ENCODE data around the gene GCK.

The GCK gene

DNA sequence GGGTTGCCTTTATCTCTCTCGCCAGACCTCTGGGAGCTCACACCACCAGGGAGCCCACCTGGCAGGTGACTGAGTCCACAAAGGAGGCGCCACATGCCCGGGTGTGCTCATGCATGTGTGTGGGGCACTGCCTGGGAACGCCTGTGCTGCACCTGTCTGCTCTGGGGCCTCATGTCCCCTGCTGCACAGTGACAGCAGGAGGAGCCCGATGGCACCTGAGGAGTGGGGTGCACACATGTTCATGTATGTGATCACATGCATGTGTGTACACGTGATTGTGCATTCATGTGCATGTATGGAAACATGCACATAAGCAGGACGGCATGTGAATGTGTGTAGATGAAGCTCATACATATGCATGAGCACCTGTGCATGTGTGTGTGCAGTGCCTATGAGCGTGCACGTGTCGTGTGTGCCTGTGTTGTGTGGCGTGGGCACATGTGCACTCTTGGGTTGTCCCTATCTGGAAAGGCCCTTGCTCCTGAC is 33.6 kb upstream of the GCK start:
- no peak for DNase-seq (ENCODE audit: low read depth, low spot score)

GRCh38 chr7:44222074-44222473 is 32.8 kb upstream of the GCK start:
- no peak for DNase-seq (ENCODE audit: low read depth, low spot score)

DNA sequence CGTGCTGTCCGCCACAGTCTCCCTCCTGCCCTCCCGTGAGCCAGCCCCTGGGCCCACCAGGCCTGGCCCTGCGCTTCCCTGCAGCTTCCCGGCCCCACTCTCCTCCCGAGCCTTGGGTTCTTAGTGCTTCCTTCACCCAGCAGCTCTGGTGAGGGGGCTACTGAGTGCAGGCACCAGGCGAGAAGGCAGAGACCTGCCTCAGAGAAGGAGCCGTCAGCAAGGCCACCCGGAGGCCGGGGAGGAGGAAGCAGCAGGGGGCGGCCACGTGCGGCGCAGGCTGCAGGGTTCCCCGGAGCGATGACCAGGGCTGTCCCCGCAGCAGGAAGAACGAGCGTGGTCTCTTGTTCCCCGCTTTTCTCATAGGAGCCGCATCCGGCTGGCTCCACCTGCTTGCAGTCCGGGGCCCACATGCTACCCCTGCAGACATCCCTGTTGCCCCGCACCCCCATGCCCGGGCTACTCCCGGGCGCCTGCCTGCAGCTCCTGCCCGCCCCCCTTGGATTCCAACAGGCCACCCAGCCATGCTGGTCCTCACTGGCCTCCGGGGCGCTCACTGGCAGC is 32.1 kb upstream of the GCK start:
- no peak for DNase-seq (ENCODE audit: low read depth, low spot score)

DNA sequence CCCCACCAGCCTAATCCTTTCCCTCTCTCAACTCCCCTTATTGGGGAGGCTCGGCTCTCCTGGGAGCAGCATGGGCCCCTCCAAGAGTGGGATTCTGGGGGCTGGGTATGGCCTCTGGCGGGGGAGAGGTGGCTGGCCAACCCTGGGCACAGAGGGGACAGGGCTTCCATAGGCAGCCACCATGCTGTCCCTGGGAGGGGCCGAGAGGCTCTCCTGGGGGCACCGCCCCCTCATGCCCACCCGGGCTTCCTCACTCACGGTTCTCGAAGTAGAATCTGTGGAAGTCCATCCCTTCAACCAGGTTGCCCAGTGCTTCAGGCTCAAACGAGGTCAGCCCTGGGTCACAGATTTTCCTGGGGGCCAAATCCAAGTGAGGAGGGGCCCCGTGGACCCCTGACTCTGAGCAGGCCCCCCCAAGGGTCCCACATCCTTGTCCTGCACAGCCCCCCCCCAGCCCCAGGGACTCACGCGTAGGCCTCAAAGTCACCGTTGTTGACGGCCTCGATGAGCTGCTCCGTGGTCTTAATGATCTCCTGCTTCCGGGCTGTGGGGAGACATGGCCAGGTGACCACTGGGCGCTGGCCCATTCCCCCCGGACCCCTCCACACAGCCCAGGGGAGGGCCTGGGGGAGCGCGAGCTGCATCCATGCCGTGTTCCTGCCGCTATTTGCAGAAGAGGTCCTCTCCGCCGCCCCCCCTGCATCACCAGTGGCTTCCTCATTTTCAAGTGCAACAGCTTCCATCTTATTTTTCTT is 31.3 kb upstream of the GCK start:
- DNase-seq (ENCODE audit: low read depth, low spot score), result no peak

GRCh38 chr7:44220046-44220357 is 30.8 kb upstream of the GCK start:
- no peak for DNase-seq (ENCODE audit: low read depth, low spot score)

DNA sequence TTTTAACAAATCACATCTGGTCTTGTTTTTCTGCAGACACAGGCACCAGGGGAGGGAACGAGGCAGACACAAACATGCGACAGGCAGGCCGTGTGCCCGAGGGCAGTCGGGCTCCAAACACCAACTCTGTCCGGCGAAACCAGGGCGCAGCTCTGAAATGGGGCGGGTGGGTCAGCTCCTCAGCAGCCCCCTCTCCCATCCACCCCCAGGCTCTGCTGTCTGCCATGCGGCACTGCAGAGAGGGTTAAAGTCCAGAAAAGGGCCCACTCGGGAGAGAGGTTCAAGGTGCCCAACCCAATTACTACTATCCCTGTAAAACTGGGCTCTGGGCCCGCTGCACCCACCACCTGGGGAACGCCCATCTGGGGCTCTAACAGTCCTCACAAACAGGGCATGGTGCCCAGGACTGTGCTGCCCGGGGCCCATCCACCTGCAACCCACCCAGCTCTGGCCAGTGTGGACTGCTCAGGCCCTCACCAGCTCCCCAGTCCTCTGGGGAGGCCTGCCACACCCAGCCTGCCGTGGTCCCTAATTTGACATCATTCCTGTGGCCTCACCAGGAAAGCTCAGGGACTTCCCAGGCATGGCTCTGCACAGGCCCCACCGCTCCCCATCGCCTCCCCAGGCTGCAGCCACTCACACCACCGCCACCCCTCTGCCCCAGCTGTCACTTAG is 30.3 kb upstream of the GCK start:
- no peak for DNase-seq (ENCODE audit: low read depth, low spot score)

GRCh38 chr7:44218418-44219201 is 29.4 kb upstream of the GCK start:
- no peak for DNase-seq (ENCODE audit: low read depth, low spot score)

GRCh38 chr7:44217852-44218402 is 28.7 kb upstream of the GCK start:
- no peak for DNase-seq (ENCODE audit: low read depth, low spot score)

- DNase-seq (ENCODE audit: low read depth, low spot score), result no peak
Observed at GRCh38 chr7:44217223-44217714, 28.0 kb upstream of the GCK start.

- DNase-seq (ENCODE audit: low read depth, low spot score), result no peak
Observed at GRCh38 chr7:44216521-44217222, 27.4 kb upstream of the GCK start.

- DNase-seq (ENCODE audit: low read depth, low spot score), result no peak
Observed at GRCh38 chr7:44216019-44216418, 26.8 kb upstream of the GCK start.

DNA sequence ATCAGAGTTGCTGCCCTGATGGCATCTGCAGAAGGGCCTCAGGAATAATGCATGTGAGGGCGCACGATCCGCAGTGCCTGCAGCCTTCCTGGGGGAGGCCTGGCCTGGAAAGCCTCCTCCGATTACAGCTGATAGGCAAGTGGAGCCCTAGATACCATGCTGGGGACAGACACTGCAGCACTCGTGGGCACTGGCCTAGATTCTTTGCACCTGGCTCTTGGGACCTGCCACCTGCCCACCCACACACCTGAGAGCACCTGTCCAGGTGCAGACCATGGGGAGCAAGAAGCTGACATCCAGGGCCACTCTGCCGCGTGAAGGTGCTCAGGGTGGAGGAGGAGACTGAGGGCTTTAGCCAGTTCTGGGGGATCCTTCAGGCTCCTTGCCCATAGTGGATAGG is 26.3 kb upstream of the GCK start:
- no peak for DNase-seq (ENCODE audit: low read depth, low spot score)

DNA sequence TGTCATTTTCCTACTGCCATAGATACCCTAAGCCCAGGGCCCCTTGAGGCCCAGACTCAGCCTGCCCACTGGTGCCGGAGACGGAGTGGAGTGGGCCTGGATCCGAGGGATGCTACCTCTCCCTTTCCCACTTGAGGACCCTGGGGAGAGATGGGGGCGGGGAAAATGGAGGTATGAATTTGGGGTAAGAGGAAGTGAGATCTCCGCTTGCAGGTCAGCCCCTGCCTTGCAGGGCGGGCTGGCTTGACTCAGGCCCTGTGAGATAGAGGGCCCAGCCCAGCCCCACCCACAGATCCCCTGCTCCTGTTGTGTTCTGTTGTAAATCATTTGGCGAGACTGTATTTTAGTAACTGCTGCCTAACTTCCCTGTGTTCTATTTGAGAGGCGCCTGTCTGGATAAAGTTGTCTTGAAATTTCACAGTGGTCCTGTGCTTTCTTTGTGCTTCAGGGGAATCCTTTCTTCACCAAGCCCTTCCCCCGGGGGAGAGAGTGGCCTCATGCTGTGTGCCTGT is 24.7 kb upstream of the GCK start:
- no peak for DNase-seq (ENCODE audit: low read depth, low spot score)

- no peak for DNase-seq (ENCODE audit: low read depth, low spot score)
Observed at GRCh38 chr7:44213206-44213876, 24.1 kb upstream of the GCK start.

GRCh38 chr7:44212581-44213184 is 23.4 kb upstream of the GCK start:
- no peak for DNase-seq (ENCODE audit: low read depth, low spot score)

- peak; percentile 21 for DNase-seq (ENCODE audit: low read depth, low spot score)
Observed at GRCh38 chr7:44212018-44212417, 22.8 kb upstream of the GCK start.

GRCh38 chr7:44211126-44211675 is 22.0 kb upstream of the GCK start:
- DNase-seq (ENCODE audit: low read depth, low spot score), result no peak

GRCh38 chr7:44210107-44210506 is 20.9 kb upstream of the GCK start:
- no peak for DNase-seq (ENCODE audit: low read depth, low spot score)

- no peak for DNase-seq (ENCODE audit: low read depth, low spot score)
Observed at GRCh38 chr7:44208085-44208484, 18.8 kb upstream of the GCK start.

DNA sequence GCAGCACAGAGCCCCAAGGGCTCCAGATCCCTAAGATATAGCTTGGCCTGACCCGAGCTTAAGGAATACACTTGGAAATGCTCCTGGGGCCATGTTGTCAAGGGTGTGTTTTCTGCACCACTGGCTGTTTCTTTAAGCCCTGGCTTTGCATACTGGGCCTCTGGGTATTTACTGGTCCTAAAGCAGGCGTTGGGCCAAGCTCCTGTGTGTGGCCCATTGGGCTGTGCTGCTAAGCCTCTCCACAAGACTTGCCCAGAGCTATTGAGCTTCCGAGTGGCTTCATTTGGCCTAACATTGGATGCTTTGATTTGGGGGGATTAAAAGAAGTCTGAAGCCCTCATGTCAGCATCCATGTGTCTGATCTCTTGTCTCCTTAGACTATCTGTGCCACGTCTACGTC is 16.8 kb upstream of the GCK start:
- DNase-seq (ENCODE audit: low read depth, low spot score), result no peak

Measured in smooth muscle cell of the brain vasculature (primary cell).